Keratinocyte (primary cell): ENCODE results near the gene GP1BB.
"Not testable (repeated sequence)": the region's sequence is repeated elsewhere in the genome, so short reads cannot be mapped to it uniquely, and the experiment has no call there.

ENCODE experiments used
- CTCF ChIP-seq, 3 experiments: IDR thresholded peaks in 1 of 3; conservative IDR thresholded peaks in 1 of 3; optimal IDR thresholded peaks in 1 of 3; 2 replicates in 2 of 3; 3 replicates in 1 of 3; pipeline versions ENCODE3 to v1.5.1; 2011; ENCODE audit warnings: low read length in 3 of 3, mild to moderate bottlenecking in 3 of 3, moderate library complexity in 2 of 3, control low read depth in 1 of 3, inconsistent platforms in 1 of 3; ENCODE audit not compliant: insufficient read depth in 2 of 3; ENCODE audit errors: extremely low read depth in 1 of 3
- EZH2 ChIP-seq: IDR thresholded peaks from one replicate; pipeline ENCODE4 v1.6.1; 2012; ENCODE audit warnings: inconsistent platforms, mild to moderate bottlenecking, low read length, moderate library complexity

DNA sequence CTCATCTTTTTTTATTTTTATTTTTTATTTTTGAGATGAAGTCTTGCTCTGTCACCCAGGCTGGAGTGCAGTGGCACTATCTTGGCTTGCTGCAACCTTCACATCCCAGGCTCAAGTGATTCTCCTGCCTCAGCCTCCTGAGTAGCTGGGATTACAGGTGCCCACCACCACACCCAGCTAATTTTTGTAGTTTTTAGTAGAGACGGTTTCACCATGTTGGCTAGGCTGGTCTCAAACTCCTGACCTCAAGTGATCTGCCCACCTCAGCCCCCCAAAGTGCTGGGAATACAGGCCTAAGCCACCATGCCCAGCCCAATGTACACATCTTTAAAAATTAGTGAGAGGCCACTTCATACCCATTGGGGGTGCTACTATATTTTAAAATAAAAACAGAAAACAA lies 46.9 kb upstream of the GP1BB start:
- not testable (repeated sequence) for TF ChIP-seq CTCF (optimal IDR thresholded peaks at IDR 0.05 in 1 of 3, IDR thresholded peaks at IDR 0.05 in 1 of 3, conservative IDR thresholded peaks at IDR 0.05 in 1 of 3; ENCODE audit: extremely low read depth in 1 of 3, insufficient read depth in 2 of 3, low read length in 3 of 3); EZH2
